Gastroesophageal sphincter (tissue), 3 donors: Measurements from ENCODE around the gene ZKSCAN4.

Experiments
- EP300 ChIP-seq: sonication (generic); formaldehyde crosslinking; IDR thresholded peaks from one replicate; pipeline ENCODE4 v1.6.1; 2017; ENCODE audit warnings: antibody characterized with exemption, mild to moderate bottlenecking
- POLR2AphosphoS5 ChIP-seq: sonication (generic); formaldehyde crosslinking; IDR thresholded peaks from one replicate; pipeline ENCODE4 v1.6.1; 2017; ENCODE audit warnings: antibody characterized with exemption
- TF ChIP-seq, protein P1 (sequence below), 4 experiments: fragments of 200-600 bp in 2 of 4; fragments of 450-650 bp in 2 of 4; sonication (generic) in 1 of 4; IDR thresholded peaks; one replicate each; pipeline ENCODE4 v1.5.1; 2017 to 2019; ENCODE audit warnings: antibody characterized with exemption in 4 of 4, mild to moderate bottlenecking in 2 of 4, moderate library complexity in 2 of 4

DNA sequence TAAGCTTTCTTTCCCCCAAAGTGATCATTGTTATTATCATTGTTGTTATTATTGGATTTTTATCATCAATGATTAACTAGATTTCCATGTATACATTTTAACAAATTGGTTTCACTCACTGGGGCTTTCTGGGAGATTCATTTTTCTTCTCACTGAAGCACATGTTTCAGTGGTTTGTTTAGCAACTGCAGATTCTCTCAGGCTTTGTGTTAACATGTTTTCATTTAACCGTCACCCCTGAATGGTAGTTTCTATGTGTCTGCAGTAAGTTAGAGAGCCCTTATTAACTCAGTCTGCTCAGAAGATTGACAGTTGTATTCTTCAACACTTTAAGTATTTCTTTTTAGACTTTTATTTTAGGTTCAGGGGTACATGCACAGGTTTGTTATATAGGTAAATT, 12.4 kb downstream of the ZKSCAN4 start:
- TF ChIP-seq, protein P1, sequence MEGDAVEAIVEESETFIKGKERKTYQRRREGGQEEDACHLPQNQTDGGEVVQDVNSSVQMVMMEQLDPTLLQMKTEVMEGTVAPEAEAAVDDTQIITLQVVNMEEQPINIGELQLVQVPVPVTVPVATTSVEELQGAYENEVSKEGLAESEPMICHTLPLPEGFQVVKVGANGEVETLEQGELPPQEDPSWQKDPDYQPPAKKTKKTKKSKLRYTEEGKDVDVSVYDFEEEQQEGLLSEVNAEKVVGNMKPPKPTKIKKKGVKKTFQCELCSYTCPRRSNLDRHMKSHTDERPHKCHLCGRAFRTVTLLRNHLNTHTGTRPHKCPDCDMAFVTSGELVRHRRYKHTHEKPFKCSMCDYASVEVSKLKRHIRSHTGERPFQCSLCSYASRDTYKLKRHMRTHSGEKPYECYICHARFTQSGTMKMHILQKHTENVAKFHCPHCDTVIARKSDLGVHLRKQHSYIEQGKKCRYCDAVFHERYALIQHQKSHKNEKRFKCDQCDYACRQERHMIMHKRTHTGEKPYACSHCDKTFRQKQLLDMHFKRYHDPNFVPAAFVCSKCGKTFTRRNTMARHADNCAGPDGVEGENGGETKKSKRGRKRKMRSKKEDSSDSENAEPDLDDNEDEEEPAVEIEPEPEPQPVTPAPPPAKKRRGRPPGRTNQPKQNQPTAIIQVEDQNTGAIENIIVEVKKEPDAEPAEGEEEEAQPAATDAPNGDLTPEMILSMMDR (IDR thresholded peaks at IDR 0.05): no peak
- TF ChIP-seq EP300 (no peak), POLR2AphosphoS5 (no peak)
